Astrocyte (in vitro differentiated cells and primary cell): Measurements from ENCODE around the gene S100B.

Source experiments
- CTCF ChIP-seq: IDR thresholded peaks from 2 replicates; pipeline ENCODE4 v1.5.1; 2011; ENCODE audit warnings: low read depth, mild to moderate bottlenecking, inconsistent platforms, low read length, moderate library complexity; ENCODE audit not compliant: insufficient read depth
- EZH2 ChIP-seq: IDR thresholded peaks from 2 replicates; pipeline ENCODE4 v1.6.1; 2012; ENCODE audit warnings: mild to moderate bottlenecking, low read length, inconsistent platforms; ENCODE audit not compliant: insufficient read depth

GRCh38 chr21:46585191-46585953 is 19.5 kb downstream of the S100B start:
- TF ChIP-seq CTCF (no peak), EZH2 (no peak)
